Heart left ventricle (tissue), 16 donors: ENCODE measurements around the gene FBH1. TPM values are rescaled to one million over a fixed set of nuclear protein-coding genes. Genes with fewer than 3 reads are reported as not detected.
"Not testable (repeated sequence)": the region's sequence is repeated elsewhere in the genome, so short reads cannot be mapped to it uniquely, and the experiment has no call there.

Experiments
- ATAC-seq, 4 donors: fragments of 200-7000 bp; cut with Tn5 transposase; one replicate each; pipeline ENCODE4 v1.9.1; 2020 to 2022; ENCODE audit warnings: moderate library complexity in 4 of 4, mild to moderate bottlenecking in 3 of 4, moderate number of reproducible peaks in 1 of 4
- DNase-seq, 5 donors: peaks; one replicate each; pipeline ENCODE4 v3.0.0-alpha.2; 2020
- H3K27ac ChIP-seq, 12 donors: fragments of 200-600 bp; sonication (generic) in 4 of 12; one replicate each; pipeline versions ENCODE4 v1.5.0 to v1.8.0; 2016 to 2022; ENCODE audit warnings: mild to moderate bottlenecking in 2 of 12
- H3K27me3 ChIP-seq, 9 donors: fragments of 200-600 bp; sonication (generic) in 2 of 9; one replicate each; pipeline versions ENCODE4 v1.5.1 to v1.8.0; 2016 to 2022; ENCODE audit warnings: mild to moderate bottlenecking in 3 of 9
- H3K36me3 ChIP-seq, 9 donors: fragments of 200-600 bp; sonication (generic) in 2 of 9; one replicate each; pipeline versions ENCODE4 v1.5.0 to v1.8.0; 2018 to 2022; ENCODE audit warnings: mild to moderate bottlenecking in 2 of 9
- H3K4me1 ChIP-seq, 12 donors: fragments of 200-600 bp; sonication (generic) in 4 of 12; one replicate each; pipeline versions ENCODE4 v1.5.0 to v1.8.0; 2016 to 2022; ENCODE audit warnings: mild to moderate bottlenecking in 3 of 12
- H3K4me3 ChIP-seq, 12 donors: fragments of 200-600 bp; sonication (generic) in 4 of 12; one replicate each; pipeline versions ENCODE4 v1.5.0 to v1.8.0; 2017 to 2022; ENCODE audit warnings: mild to moderate bottlenecking in 9 of 12, moderate library complexity in 4 of 12
- H3K9me3 ChIP-seq, 12 donors: fragments of 200-600 bp; sonication (generic) in 4 of 12; one replicate each; pipeline versions ENCODE4 v1.5.0 to v1.8.0; 2016 to 2022; ENCODE audit warnings: mild to moderate bottlenecking in 1 of 12
- POLR2A ChIP-seq, 2 donors: fragments of 450-650 bp; IDR thresholded peaks; one replicate each; pipeline ENCODE4 v1.6.1; 2017; ENCODE audit warnings: antibody characterized with exemption in 2 of 2, mild to moderate bottlenecking in 2 of 2, moderate library complexity in 2 of 2
- WGBS, 4 donors: extraction: QIAGEN DNeasy Blood & Tissue Kit in 2 of 4; methylation state at CpG; one replicate each; pipeline versions ENCODE4 v1.1.5 to v1.1.7; 2013 to 2018; 5-methylcytosine and 5-hydroxymethylcytosine counted together
- intact Hi-C, 10 donors: fragments of 100-400 bp; cut with DNase I; formaldehyde crosslinking; loops; one replicate each; pipeline versions ENCODE4 v1.11.1 to v1.14.2; 2022
- polyA plus RNA-seq, 2 donors: library from polyadenylated mRNA; stranded (reverse); fragments of 200-250 nt; gene quantifications; one replicate each; pipeline ENCODE4 v1.2.3, GENCODE V29; 2013
- total RNA-seq, 9 donors: library from RNA; depleted of rRNA in 2 of 9; stranded (reverse); fragments of >200 nt in 2 of 9; fragmentation: NEBNext Ultra II Directional in 3 of 9; extraction: Animal tissue kit (Norgen Biotek cat#: 25700) in 3 of 9; gene quantifications; one replicate each; pipeline versions ENCODE4 v1.1.0 to v1.2.4, GENCODE V29; 2016 to 2023
- TF ChIP-seq, protein P1 (sequence below), 12 donors: fragments of 200-600 bp; sonication (generic) in 4 of 12; IDR thresholded peaks; one replicate each; pipeline versions ENCODE4 v1.5.0 to v1.8.0; 2018 to 2022; ENCODE audit warnings: antibody characterized with exemption in 12 of 12, mild to moderate bottlenecking in 5 of 12
- donor health status: ischemic (EF 13 %, LVEDD 7.1; RV severe dilation, severe dysfunction).
- donor health status: healthy with polysubstance abuse.
- donor health status: DM: no; HTN: yes; CAD: no.
- donor health status: DM: no; HTN: no; CAD: no.
- donor health status: ischemic (EF 25% LVEDD 6.9; RV normal size, moderate dysfunction).
- donor health status: ischemic (EF 25% LVEDD 5.7; RV mildly dilated, moderate dysfunction).
- donor health status: healthy.
- donor health status: DM: yes; HTN: yes; CAD: no.
- donor health status: ischemic (EF 35%, LVEDD 5.7; RV mildly dilated, moderate dysfunction).
- donor health status: nonischemic (EF 11% LVEDD 7.7; RV severe dilation, severe dysfunction).
- donor health status: DM: yes; HTN: yes; CAD: no.
- donor health status: PGD.
- donor health status: ischemic (EF 29% LVEDD 5.4; RV normal size, mild dysfunction).
- donor health status: nonischemic (EF 23%, LVEDD 6.1; RV moderate dilation, normal function).

Gene FBH1
- total and polyA plus RNA-seq, 11 donors: 57.4 to 111 (median 83.5) TPM

DNA sequence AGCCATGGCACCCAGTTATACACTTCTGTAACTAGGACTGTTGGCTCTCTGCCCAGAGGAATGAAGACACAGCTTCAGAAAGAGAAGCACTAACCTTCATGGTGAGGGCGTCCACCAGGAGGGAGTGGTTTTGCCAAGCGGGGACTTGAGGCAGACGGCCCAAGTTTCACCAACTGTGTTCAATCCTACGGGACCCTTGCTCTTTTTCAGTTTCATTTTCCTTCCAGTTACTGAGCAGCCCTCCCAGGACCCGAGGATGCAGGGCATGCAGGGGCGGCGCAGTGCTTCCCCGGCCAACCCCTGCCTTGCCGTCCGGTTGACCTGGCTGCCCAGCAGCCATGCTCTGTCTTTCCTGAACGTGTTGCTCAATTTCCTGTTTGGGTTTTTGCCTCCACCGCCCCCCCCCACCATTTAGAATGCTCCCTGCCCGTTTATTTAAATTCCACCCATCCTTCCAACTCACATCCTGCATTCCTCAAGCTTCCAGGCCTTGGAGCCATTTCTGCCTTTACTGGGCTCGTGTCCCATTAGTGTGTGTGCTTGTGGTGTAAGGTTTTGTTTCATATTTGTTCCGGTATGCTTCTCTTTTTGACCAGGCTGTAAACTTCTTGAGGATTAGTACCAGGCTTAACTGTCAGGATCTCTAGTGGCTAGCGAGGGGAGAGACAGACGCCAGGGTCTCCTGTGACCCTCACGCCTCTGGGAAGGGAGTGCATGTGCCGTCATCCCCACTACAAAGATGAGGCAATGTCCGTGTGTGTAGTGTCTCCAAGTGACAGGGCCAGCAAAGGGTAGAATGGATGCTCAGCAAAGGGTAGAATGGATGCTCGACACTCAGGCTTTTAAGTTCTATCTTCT, 55.7 kb downstream of the FBH1 start:
- intact Hi-C loops: loop anchor here (2.0 to 10.0 kb wide), 7 partner anchors 31 to 143 kb away; partner anchors contain the start of genes RBM17 (in 7 of the 10) and IL15RA (in 1 of the 10)
- Histone ChIP-seq H3K27ac (peak overlapping the region; percentile 73 to 98 (median 88)), H3K36me3 (no peaks in the 10 kb centered on the region), H3K4me1 (peaks cover 6 to 79% (median 54%) of the 10 kb centered on the region in 12 donors), H3K4me3 (peak overlapping the region in 9 of 12 donors; percentile 24 to 54 (median 38)), H3K27me3 (no peaks in the 10 kb centered on the region), H3K9me3 (no peaks in the 10 kb centered on the region)
- ATAC-seq (peak; percentile 18 to 51 (median 36)), DNase-seq (peak; percentile 66 to 82 (median 77))
- WGBS, 4 donors: 44 to 55% (median 49%) methylated on average over 21 of the region's 21 CpGs
- TF ChIP-seq, protein P1, sequence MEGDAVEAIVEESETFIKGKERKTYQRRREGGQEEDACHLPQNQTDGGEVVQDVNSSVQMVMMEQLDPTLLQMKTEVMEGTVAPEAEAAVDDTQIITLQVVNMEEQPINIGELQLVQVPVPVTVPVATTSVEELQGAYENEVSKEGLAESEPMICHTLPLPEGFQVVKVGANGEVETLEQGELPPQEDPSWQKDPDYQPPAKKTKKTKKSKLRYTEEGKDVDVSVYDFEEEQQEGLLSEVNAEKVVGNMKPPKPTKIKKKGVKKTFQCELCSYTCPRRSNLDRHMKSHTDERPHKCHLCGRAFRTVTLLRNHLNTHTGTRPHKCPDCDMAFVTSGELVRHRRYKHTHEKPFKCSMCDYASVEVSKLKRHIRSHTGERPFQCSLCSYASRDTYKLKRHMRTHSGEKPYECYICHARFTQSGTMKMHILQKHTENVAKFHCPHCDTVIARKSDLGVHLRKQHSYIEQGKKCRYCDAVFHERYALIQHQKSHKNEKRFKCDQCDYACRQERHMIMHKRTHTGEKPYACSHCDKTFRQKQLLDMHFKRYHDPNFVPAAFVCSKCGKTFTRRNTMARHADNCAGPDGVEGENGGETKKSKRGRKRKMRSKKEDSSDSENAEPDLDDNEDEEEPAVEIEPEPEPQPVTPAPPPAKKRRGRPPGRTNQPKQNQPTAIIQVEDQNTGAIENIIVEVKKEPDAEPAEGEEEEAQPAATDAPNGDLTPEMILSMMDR (IDR thresholded peaks at IDR 0.05): no peak
- TF ChIP-seq POLR2A (IDR thresholded peaks at IDR 0.05): peak in 1 of 2 donors; percentile 23

- H3K4me1 ChIP-seq: peaks cover 6 to 79% (median 56%) of the 10 kb centered on the region in 12 donors
- peak in 1 of 5 donors; percentile 6 for DNase-seq
Observed at GRCh38 chr10:5946419-5946775, 56.4 kb downstream of the FBH1 start.

DNA sequence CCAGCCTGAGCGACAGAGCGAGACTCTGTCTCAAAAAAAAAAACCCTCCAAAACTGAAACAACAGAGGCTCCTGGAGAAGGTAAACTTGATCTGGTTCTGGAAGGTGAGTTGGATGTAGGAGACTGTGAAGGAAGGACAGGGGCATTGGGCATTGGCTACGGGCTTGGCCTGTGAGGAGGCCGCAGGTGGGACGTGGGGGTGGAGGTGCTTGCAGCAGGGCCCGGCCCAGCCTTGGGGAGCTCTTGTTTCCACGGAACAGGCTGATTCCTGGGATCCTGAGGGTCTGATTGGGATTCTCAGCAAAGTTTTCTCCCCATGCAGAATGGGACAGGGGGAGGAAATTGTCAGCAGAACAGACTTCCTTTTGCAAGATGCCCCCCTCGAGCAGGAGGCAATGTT, 56.7 kb downstream of the FBH1 start:
- TF ChIP-seq POLR2A (IDR thresholded peaks at IDR 0.05): no peak
- TF ChIP-seq, protein P1 (IDR thresholded peaks at IDR 0.05): no peak
- Histone ChIP-seq H3K4me3 (no peak overlapping the region), H3K36me3 (peaks cover 0 to 6% (median 0%) of the 10 kb centered on the region in 9 donors), H3K27ac (peak overlapping the region in 7 of 12 donors; percentile 81 to 98 (median 91)), H3K27me3 (no peaks in the 10 kb centered on the region), H3K4me1 (peaks cover 6 to 79% (median 54%) of the 10 kb centered on the region in 12 donors), H3K9me3 (no peaks in the 10 kb centered on the region)
- 83 to 98% (median 88%) methylated on average over 8 of the region's 8 CpGs for WGBS, 4 donors
- no peak for DNase-seq
- ATAC-seq: no peak
- intact Hi-C loops: loop anchor here in 9 of 10 donors (5.0 to 10.0 kb wide), 5 partner anchors 68 to 141 kb away; partner anchors contain the start of gene RBM17 (in 6 of the 9)

More at GRCh38 chr10:5946419-5946775, 56.4 kb downstream of the FBH1 start:
- ATAC-seq, H3K27me3 ChIP-seq, H3K9me3 ChIP-seq, H3K36me3 ChIP-seq: not testable (repeated sequence)
- Histone ChIP-seq H3K27ac (peak overlapping the region in 11 of 12 donors; percentile 73 to 98 (median 89)), H3K4me3 (peak overlapping the region in 2 of 12 donors; percentile 44 to 45)
- intact Hi-C loops: loop anchor here in 9 of 10 donors (5.0 to 10.0 kb wide), 5 partner anchors 68 to 141 kb away; partner anchors contain the start of gene RBM17 (in 6 of the 9)
- WGBS, 4 donors: 87 to 97% (median 94%) methylated on average over 10 of the region's 10 CpGs

- H3K27me3 ChIP-seq: no peaks in the 10 kb centered on the region
- intact Hi-C loops: loop anchor here (2.0 to 10.0 kb wide), 6 partner anchors 67 to 453 kb away; partner anchors contain the start of gene RBM17 (in 6 of the 10)
- H3K36me3 ChIP-seq: peaks cover 0 to 15% (median 2%) of the 10 kb centered on the region in 9 donors
- WGBS, 4 donors: 91 to 94% (median 92%) methylated on average over 17 of the region's 17 CpGs
- no peak overlapping the region for H3K4me3 ChIP-seq
- TF ChIP-seq, protein P1 (IDR thresholded peaks at IDR 0.05): no peak
- H3K9me3 ChIP-seq: no peaks in the 10 kb centered on the region
- DNase-seq: no peak
- peak overlapping the region in 2 of 12 donors; percentile 94 to 98 for H3K27ac ChIP-seq
- ATAC-seq: no peak
- peaks cover 6 to 71% (median 46%) of the 10 kb centered on the region in 12 donors for H3K4me1 ChIP-seq
Observed at GRCh38 chr10:5947471-5948207, 57.6 kb downstream of the FBH1 start.
